Measurements from ENCODE around the gene SHB. TPM values are rescaled to one million over a fixed set of nuclear protein-coding genes. Genes with fewer than 3 reads are reported as not detected.

Gene SHB
- total RNA-seq, 4 donors from 2014 or later = 12.3 to 22.9 (median 16.3) TPM

DNA sequence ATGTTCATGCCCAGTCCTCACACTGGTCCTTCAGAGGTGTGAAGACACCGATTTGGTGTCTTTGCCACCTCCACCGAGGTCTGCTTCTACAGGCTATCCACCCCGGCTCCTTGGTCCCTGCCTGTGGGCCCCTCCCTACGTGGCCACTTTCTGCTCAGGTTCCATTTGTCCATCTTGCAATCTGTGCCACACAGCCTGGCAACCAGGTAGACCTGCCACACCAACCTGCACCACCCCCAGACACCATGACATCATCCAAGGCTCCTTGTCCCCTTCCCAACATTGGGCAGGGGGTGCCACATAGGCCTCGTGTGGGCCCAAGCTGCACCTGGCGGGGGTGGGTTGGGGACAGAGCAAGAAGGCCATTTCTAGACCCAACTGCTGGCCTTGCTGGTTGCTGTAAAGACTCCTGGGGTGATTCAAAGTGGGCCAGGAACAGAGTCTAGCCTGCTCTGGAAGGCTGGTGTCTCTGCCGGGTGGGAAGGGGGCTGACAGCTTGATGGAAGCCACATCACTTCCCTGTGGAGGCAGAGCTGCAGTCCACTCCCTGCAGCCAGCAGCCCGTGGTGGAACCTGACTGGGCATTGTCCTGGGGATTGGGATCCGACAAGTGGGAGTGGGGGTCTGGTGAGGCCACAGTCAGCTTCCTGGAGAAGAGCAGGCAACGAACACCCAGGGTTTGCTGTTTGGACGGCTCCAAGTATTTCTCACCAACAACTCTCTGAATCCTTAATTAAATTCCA lies 99.3 kb downstream of the SHB start:
- peaks cover 42% of the 10 kb centered on the region for H3K4me1 ChIP-seq
- DNase-seq (ENCODE audit: low spot score in 2 of 2) = no peak
- TF ChIP-seq EP300 (IDR thresholded peaks at IDR 0.05) (no peak), POLR2A (IDR thresholded peaks at IDR 0.05) (no peak), POLR2AphosphoS5 (IDR thresholded peaks at IDR 0.05) (no peak)
- TF ChIP-seq, protein P1, sequence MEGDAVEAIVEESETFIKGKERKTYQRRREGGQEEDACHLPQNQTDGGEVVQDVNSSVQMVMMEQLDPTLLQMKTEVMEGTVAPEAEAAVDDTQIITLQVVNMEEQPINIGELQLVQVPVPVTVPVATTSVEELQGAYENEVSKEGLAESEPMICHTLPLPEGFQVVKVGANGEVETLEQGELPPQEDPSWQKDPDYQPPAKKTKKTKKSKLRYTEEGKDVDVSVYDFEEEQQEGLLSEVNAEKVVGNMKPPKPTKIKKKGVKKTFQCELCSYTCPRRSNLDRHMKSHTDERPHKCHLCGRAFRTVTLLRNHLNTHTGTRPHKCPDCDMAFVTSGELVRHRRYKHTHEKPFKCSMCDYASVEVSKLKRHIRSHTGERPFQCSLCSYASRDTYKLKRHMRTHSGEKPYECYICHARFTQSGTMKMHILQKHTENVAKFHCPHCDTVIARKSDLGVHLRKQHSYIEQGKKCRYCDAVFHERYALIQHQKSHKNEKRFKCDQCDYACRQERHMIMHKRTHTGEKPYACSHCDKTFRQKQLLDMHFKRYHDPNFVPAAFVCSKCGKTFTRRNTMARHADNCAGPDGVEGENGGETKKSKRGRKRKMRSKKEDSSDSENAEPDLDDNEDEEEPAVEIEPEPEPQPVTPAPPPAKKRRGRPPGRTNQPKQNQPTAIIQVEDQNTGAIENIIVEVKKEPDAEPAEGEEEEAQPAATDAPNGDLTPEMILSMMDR (IDR thresholded peaks at IDR 0.05) = no peak
- H3K27me3 ChIP-seq = no peaks in the 10 kb centered on the region
- H3K36me3 ChIP-seq = peaks cover 10% of the 10 kb centered on the region
- 90% methylated on average over 11 of the region's 11 CpGs for WGBS
- H3K27ac ChIP-seq = no peak overlapping the region
- no peaks in the 10 kb centered on the region for H3K9me3 ChIP-seq
- H3K4me3 ChIP-seq = no peak overlapping the region

DNA sequence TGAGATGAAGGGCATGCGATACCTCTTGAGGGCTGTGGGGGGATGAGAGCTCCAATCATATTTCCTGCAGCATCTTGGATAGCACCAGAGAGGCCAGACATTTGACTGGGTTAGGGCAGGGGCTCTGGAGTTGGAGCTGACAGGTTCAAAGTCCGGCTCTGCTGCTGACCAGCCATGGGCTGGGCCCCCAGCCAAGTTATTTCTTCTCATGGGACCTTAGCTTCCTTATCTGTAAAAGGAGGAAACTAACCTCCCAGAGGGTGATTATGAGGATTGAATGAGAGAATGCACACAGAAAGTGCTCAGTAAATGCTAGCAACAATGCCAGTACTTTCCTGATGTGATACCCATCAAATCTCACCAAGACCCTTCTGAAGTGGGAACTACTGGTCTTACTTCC lies 99.9 kb downstream of the SHB start:
- Histone ChIP-seq H3K4me1 (peaks cover 48% of the 10 kb centered on the region), H3K9me3 (no peaks in the 10 kb centered on the region), H3K27ac (no peak overlapping the region), H3K27me3 (no peaks in the 10 kb centered on the region), H3K36me3 (peaks cover 10% of the 10 kb centered on the region), H3K4me3 (no peak overlapping the region)
- no peak for DNase-seq (ENCODE audit: low spot score in 2 of 2)
- no peak for TF ChIP-seq EP300 (IDR thresholded peaks at IDR 0.05)
- TF ChIP-seq, protein P1 (IDR thresholded peaks at IDR 0.05) = no peak
- TF ChIP-seq POLR2A (IDR thresholded peaks at IDR 0.05) = no peak
- TF ChIP-seq POLR2AphosphoS5 (IDR thresholded peaks at IDR 0.05) = no peak
- WGBS = 69% methylated on average over 2 of the region's 2 CpGs

DNA sequence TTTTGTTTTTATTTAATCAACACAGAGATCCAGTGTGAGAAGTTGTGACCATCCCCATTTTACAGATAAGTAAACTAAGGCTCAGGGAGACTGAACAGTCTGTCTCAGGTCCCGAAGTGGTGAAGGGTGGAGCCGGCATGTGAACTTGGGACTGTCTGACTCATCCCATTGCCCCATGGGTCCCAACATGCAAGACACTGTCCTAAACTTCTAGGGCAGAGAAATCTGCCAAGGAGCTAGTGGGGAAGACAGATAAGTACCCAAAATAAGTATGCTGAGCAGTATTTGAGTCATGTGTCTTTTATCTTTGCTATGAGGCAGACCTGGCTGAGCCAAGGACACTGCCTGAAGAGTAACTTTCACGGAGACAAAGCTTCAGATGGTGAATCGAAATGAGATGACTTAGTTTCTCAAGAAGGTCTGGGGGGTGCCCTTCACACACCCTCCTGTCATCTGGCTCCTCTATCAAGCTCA lies 100.8 kb downstream of the SHB start:
- no peak overlapping the region for H3K4me3 ChIP-seq
- no peak for DNase-seq (ENCODE audit: low spot score in 2 of 2)

DNA sequence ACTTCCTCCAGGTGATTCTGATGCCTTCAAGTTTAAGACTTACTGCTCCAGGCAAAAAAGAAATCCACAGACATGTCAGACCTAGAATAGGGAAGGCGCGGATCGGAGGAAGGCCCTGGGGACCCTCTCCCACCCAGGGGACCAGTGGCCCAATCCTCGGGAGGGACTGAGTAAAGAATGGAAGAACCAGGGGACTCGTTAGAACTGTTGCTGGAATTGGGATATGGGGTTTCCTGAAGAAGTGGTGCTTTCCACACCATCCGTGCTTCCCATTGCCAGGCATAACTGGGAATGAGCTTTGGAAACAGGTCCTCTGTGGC lies 101.3 kb downstream of the SHB start:
- no peak overlapping the region for H3K27ac ChIP-seq
- no peaks in the 10 kb centered on the region for H3K36me3 ChIP-seq
- H3K4me3 ChIP-seq = no peak overlapping the region
- no peaks in the 10 kb centered on the region for H3K27me3 ChIP-seq
- TF ChIP-seq EP300 (IDR thresholded peaks at IDR 0.05) (no peak), POLR2A (IDR thresholded peaks at IDR 0.05) (no peak), POLR2AphosphoS5 (IDR thresholded peaks at IDR 0.05) (no peak)
- TF ChIP-seq, protein P1 (IDR thresholded peaks at IDR 0.05) = no peak
- no peak for DNase-seq (ENCODE audit: low spot score in 2 of 2)
- H3K4me1 ChIP-seq = peaks cover 60% of the 10 kb centered on the region
- no peaks in the 10 kb centered on the region for H3K9me3 ChIP-seq
- WGBS = 95% methylated on average over 6 of the region's 6 CpGs

More for the DNA sequence above, 100.8 kb downstream of the SHB start:
- TF ChIP-seq EP300 (IDR thresholded peaks at IDR 0.05) (no peak), POLR2A (IDR thresholded peaks at IDR 0.05) (no peak)
- WGBS = 48% methylated on average over 4 of the region's 4 CpGs
- no peaks in the 10 kb centered on the region for H3K9me3 ChIP-seq
- H3K27ac ChIP-seq = no peak overlapping the region
- peaks cover 1% of the 10 kb centered on the region for H3K36me3 ChIP-seq
- H3K27me3 ChIP-seq = no peaks in the 10 kb centered on the region
- H3K4me1 ChIP-seq = peaks cover 57% of the 10 kb centered on the region

DNA sequence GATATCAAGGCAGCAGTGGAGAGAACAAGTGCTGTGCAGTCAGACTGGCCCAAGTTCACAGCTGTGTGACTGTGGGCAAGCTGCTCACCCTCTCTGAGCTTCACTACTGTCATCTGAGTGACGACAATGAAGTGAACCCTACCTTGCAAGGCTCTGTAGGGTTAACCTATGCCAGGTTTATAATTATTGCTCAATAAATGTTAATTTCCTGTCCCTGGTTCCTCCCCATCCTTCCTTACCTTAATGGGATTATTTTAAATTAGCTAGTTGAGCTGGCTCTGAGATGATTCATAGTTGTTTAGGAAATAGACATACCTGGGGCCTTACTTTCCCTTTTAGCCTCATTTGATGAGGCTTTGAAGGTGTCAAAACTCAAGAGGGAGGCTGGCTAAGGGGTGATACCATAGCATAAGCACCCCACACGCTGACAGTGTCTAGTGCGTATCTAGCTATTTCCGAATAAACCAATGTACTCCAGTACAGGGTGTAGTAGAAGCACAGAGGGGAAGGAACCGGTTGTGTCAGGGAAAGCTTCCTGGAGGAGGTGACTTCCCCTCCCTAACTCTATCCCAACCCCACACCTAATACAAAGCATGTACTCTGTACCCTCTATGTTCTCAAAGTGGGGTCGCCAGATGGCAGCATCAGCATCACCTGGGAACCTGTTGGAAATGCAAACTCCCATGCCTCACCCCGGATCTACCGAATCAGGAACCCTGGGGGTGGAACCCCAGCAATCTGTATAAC lies 101.8 kb downstream of the SHB start:
- H3K27ac ChIP-seq = peak overlapping the region; percentile 64
- H3K9me3 ChIP-seq = no peaks in the 10 kb centered on the region
- H3K27me3 ChIP-seq = no peaks in the 10 kb centered on the region
- peaks cover 62% of the 10 kb centered on the region for H3K4me1 ChIP-seq
- no peak overlapping the region for H3K4me3 ChIP-seq
- 71% methylated on average over 5 of the region's 8 CpGs for WGBS
- TF ChIP-seq, protein P1 (IDR thresholded peaks at IDR 0.05) = no peak
- TF ChIP-seq POLR2AphosphoS5 (IDR thresholded peaks at IDR 0.05) = no peak
- no peak for TF ChIP-seq EP300 (IDR thresholded peaks at IDR 0.05)
- TF ChIP-seq POLR2A (IDR thresholded peaks at IDR 0.05) = no peak
- H3K36me3 ChIP-seq = no peaks in the 10 kb centered on the region
- no peak for DNase-seq (ENCODE audit: low spot score in 2 of 2)
